Trophoblast cell (in vitro differentiated cells and primary cell): Measurements from ENCODE around the gene NKAIN4.
A peak's percentile ranks its signal among the peaks of the same experiment; 100 is the strongest.

Experiments
- DNase-seq, 2 donors: peaks; one replicate each; pipeline ENCODE4 v3.0.0-alpha.2; 2016
- H2AFZ ChIP-seq: 2 replicates; pipeline ENCODE4 v1.6.1; 2013; ENCODE audit warnings: low read length, moderate library complexity, mild to moderate bottlenecking; ENCODE audit not compliant: insufficient read depth, poor library complexity
- H2AK5ac ChIP-seq: 2 replicates; pipeline ENCODE4 v1.6.1; 2013; ENCODE audit warnings: mild to moderate bottlenecking, low read length
- H2BK120ac ChIP-seq: 2 replicates; pipeline ENCODE4 v1.6.1; 2013; ENCODE audit warnings: low read length, mild to moderate bottlenecking, moderate library complexity; ENCODE audit not compliant: insufficient read depth, poor library complexity
- H2BK12ac ChIP-seq: 2 replicates; pipeline ENCODE4 v1.6.1; 2013; ENCODE audit warnings: mild to moderate bottlenecking, low read length, moderate library complexity
- H2BK5ac ChIP-seq: 2 replicates; pipeline ENCODE4 v1.6.1; 2013; ENCODE audit warnings: low read length, low read depth, moderate library complexity, mild to moderate bottlenecking; ENCODE audit not compliant: poor library complexity
- H3K14ac ChIP-seq: 2 replicates; pipeline ENCODE4 v1.6.1; 2013; ENCODE audit warnings: mild to moderate bottlenecking, low read length
- H3K18ac ChIP-seq: 2 replicates; pipeline ENCODE4 v1.6.1; 2013; ENCODE audit warnings: mild to moderate bottlenecking, low read length
- H3K23ac ChIP-seq: 2 replicates; pipeline ENCODE4 v1.6.1; 2013; ENCODE audit warnings: low read length
- H3K27ac ChIP-seq: 2 replicates; pipeline ENCODE4 v1.5.1; 2013; ENCODE audit warnings: low read depth, mild to moderate bottlenecking, inconsistent platforms, low read length, moderate library complexity
- H3K27me3 ChIP-seq: 2 replicates; pipeline ENCODE4 v1.6.1; 2013; ENCODE audit warnings: inconsistent platforms, mild to moderate bottlenecking, low read length, moderate library complexity; ENCODE audit not compliant: insufficient read depth
- H3K36me3 ChIP-seq, 2 experiments: 1 replicate in 1 of 2; 2 replicates in 1 of 2; pipeline ENCODE4 v1.6.1; 2013; ENCODE audit warnings: low read length in 2 of 2, mild to moderate bottlenecking in 2 of 2, moderate library complexity in 1 of 2; ENCODE audit not compliant: insufficient read depth in 2 of 2, control insufficient read depth in 1 of 2
- H3K4ac ChIP-seq: 2 replicates; pipeline ENCODE4 v1.6.1; 2013; ENCODE audit warnings: low read depth, mild to moderate bottlenecking, low read length, moderate library complexity
- H3K4me1 ChIP-seq, 2 experiments: 1 replicate in 1 of 2; 2 replicates in 1 of 2; pipeline ENCODE4 v1.6.1; 2013; ENCODE audit warnings: low read length in 2 of 2, mild to moderate bottlenecking in 2 of 2, moderate library complexity in 1 of 2; ENCODE audit not compliant: insufficient read depth in 2 of 2, control insufficient read depth in 1 of 2
- H3K4me2 ChIP-seq: 2 replicates; pipeline ENCODE4 v1.6.1; 2013; ENCODE audit warnings: inconsistent platforms, mild to moderate bottlenecking, low read length, moderate library complexity
- H3K4me3 ChIP-seq: 2 replicates; pipeline ENCODE4 v1.5.1; 2013; ENCODE audit warnings: mild to moderate bottlenecking, low read depth, low read length, inconsistent platforms
- H3K79me1 ChIP-seq: one replicate; pipeline ENCODE4 v1.6.1; 2013; ENCODE audit warnings: low read length
- H3K79me2 ChIP-seq: 2 replicates; pipeline ENCODE4 v1.6.1; 2013; ENCODE audit warnings: low read length, mild to moderate bottlenecking; ENCODE audit not compliant: control insufficient read depth, insufficient read depth, poor library complexity
- H3K9ac ChIP-seq: 2 replicates; pipeline ENCODE4 v1.6.1; 2013; ENCODE audit warnings: mild to moderate bottlenecking, low read length
- H3K9me3 ChIP-seq: 2 replicates; pipeline ENCODE4 v1.6.1; 2013; ENCODE audit warnings: low read depth, mild to moderate bottlenecking, control low read depth, inconsistent platforms, low read length; ENCODE audit not compliant: insufficient read depth
- H4K12ac ChIP-seq: 2 replicates; pipeline ENCODE4 v1.6.1; 2013; ENCODE audit warnings: low read depth, mild to moderate bottlenecking, low read length, moderate library complexity
- H4K8ac ChIP-seq: 2 replicates; pipeline ENCODE4 v1.6.1; 2013; ENCODE audit warnings: low read depth, mild to moderate bottlenecking, low read length, moderate library complexity
- H4K91ac ChIP-seq: one replicate; pipeline ENCODE4 v1.6.1; 2013; ENCODE audit warnings: low read depth, mild to moderate bottlenecking, low read length, moderate library complexity
- WGBS: extraction: QIAGEN DNeasy Blood & Tissue Kit; methylation state at CpG from one replicate; pipeline ENCODE4 v1.1.7; 2013; ENCODE audit warnings: missing lambda C conversion rate; ENCODE audit not compliant: insufficient read length, insufficient coverage; ENCODE audit errors: extremely low coverage; 5-methylcytosine and 5-hydroxymethylcytosine counted together

The NKAIN4 gene

GRCh38 chr20:63216849-63217471 is 37.3 kb downstream of the NKAIN4 start:
- H3K4me1 ChIP-seq, result peaks cover 19 to 31% of the 10 kb centered on the region in 2 experiments
- peak overlapping the region; percentile 86 for H2AFZ ChIP-seq
- H3K79me2 ChIP-seq, result peaks cover 29% of the 10 kb centered on the region
- peak overlapping the region; percentile 38 for H3K9ac ChIP-seq
- no peak overlapping the region for H3K4me3 ChIP-seq
- no peaks in the 10 kb centered on the region for H3K9me3 ChIP-seq
- peak overlapping the region; percentile 71 for H3K4ac ChIP-seq
- H3K27ac ChIP-seq, result peak overlapping the region; percentile 75
- peak overlapping the region; percentile 88 for H3K18ac ChIP-seq
- H3K27me3 ChIP-seq, result no peaks in the 10 kb centered on the region
- peak overlapping the region; percentile 89 for H4K8ac ChIP-seq
- peak overlapping the region; percentile 92 for H2AK5ac ChIP-seq
- peak overlapping the region; percentile 90 for H3K4me2 ChIP-seq
- peak overlapping the region; percentile 21 for H2BK12ac ChIP-seq
- no peak overlapping the region for H2BK5ac ChIP-seq
- peak overlapping the region; percentile 92 for H3K14ac ChIP-seq
- peak overlapping the region; percentile 92 for H2BK120ac ChIP-seq
- no peak overlapping the region for H4K12ac ChIP-seq
- H4K91ac ChIP-seq, result peak overlapping the region; percentile 92
- H3K79me1 ChIP-seq, result peaks cover 21% of the 10 kb centered on the region
- no peak overlapping the region for H3K23ac ChIP-seq
- no peak for DNase-seq
- no CpG with 5 or more reads among the region's 13 CpGs for WGBS
- peaks cover 15 to 22% of the 10 kb centered on the region in 2 experiments for H3K36me3 ChIP-seq

GRCh38 chr20:63216041-63216848 is 38.0 kb downstream of the NKAIN4 start, which contains the start of gene YTHDF1:
YTHDF1 (minus strand) TSS chr20:63216131; CDS start chr20:63215892, 239 bp downstream.
- H3K4me3 ChIP-seq, result peak within 1 kb of the TSS; percentile 89
- peak; percentile 96 to 97 for DNase-seq
- H4K8ac ChIP-seq, result peak within 1 kb of the TSS; percentile 89
- H3K9ac ChIP-seq, result peak within 1 kb of the TSS; percentile 90
- H2BK12ac ChIP-seq, result peak within 1 kb of the TSS; percentile 68
- peak within 1 kb of the TSS; percentile 96 for H2BK5ac ChIP-seq
- H4K91ac ChIP-seq, result peak within 1 kb of the TSS; percentile 98
- peak within 1 kb of the TSS; percentile 88 for H3K18ac ChIP-seq
- no peaks in the 10 kb centered on the region for H3K27me3 ChIP-seq
- no CpG with 5 or more reads among the region's 96 CpGs for WGBS
- H3K79me1 ChIP-seq, result peaks cover 21% of the 10 kb centered on the region
- peak within 1 kb of the TSS; percentile 85 for H3K27ac ChIP-seq
- peak within 1 kb of the TSS; percentile 90 for H4K12ac ChIP-seq
- H3K9me3 ChIP-seq, result no peaks in the 10 kb centered on the region
- peak within 1 kb of the TSS; percentile 43 for H3K23ac ChIP-seq
- H2BK120ac ChIP-seq, result peak within 1 kb of the TSS; percentile 92
- peaks cover 32% of the 10 kb centered on the region for H3K79me2 ChIP-seq
- H3K4me1 ChIP-seq, result peaks cover 20 to 31% of the 10 kb centered on the region in 2 experiments
- H3K36me3 ChIP-seq, result peaks cover 19 to 27% of the 10 kb centered on the region in 2 experiments
- peak within 1 kb of the TSS; percentile 90 for H3K4me2 ChIP-seq
- peak within 1 kb of the TSS; percentile 94 for H2AK5ac ChIP-seq
- H3K4ac ChIP-seq, result peak within 1 kb of the TSS; percentile 90
- H2AFZ ChIP-seq, result peak within 1 kb of the TSS; percentile 86
- peak within 1 kb of the TSS; percentile 93 for H3K14ac ChIP-seq

GRCh38 chr20:63215101-63216040 is 38.9 kb downstream of the NKAIN4 start:
- Histone ChIP-seq H3K79me2 (peaks cover 39% of the 10 kb centered on the region), H4K91ac (peak overlapping the region; percentile 98), H2AFZ (peak overlapping the region; percentile 77), H3K9me3 (no peaks in the 10 kb centered on the region), H3K23ac (peak overlapping the region; percentile 43), H3K4ac (peak overlapping the region; percentile 90), H3K4me1 (peaks cover 22 to 31% of the 10 kb centered on the region in 2 experiments), H3K4me3 (peak overlapping the region; percentile 89), H2AK5ac (peak overlapping the region; percentile 94), H2BK5ac (peak overlapping the region; percentile 96), H3K9ac (peak overlapping the region; percentile 90), H3K36me3 (peaks cover 27 to 35% of the 10 kb centered on the region in 2 experiments), H3K79me1 (peaks cover 21% of the 10 kb centered on the region), H4K12ac (peak overlapping the region; percentile 90), H3K27me3 (no peaks in the 10 kb centered on the region), H3K4me2 (peak overlapping the region; percentile 82), H3K18ac (peak overlapping the region; percentile 83), H2BK120ac (peak overlapping the region; percentile 90), H4K8ac (peak overlapping the region; percentile 72), H3K14ac (peak overlapping the region; percentile 93), H3K27ac (peak overlapping the region; percentile 85), H2BK12ac (peak overlapping the region; percentile 68)
- WGBS, result no CpG with 5 or more reads among the region's 81 CpGs
- DNase-seq, result peak; percentile 49 to 62
